ENCODE results near the gene CDC7.
"Not testable (repeated sequence)": the region's sequence is repeated elsewhere in the genome, so short reads cannot be mapped to it uniquely, and the experiment has no call there.

CDC7 gene

DNA sequence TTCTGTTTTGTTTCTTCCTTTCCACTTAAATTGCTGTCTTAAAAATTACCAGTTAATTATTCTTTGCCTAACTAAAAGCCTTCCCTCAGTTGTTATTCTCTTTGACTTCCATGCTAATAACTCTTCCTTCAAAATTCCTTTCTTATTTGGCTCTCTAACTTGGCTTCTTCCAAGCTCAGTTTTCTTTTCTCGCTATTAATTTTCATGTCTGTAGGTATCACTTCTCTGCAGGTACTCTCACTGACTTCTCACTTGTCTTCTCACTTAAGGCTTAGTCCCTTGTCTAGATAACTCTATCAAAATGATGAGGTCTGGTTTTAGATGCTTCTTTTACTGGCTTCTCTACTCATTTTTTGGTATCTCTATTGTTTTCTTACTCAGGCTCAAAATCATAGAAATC is 10.1 kb downstream of the CDC7 start:
- DNase-seq (ENCODE audit: low read depth in 2 of 2), result no peak

DNA sequence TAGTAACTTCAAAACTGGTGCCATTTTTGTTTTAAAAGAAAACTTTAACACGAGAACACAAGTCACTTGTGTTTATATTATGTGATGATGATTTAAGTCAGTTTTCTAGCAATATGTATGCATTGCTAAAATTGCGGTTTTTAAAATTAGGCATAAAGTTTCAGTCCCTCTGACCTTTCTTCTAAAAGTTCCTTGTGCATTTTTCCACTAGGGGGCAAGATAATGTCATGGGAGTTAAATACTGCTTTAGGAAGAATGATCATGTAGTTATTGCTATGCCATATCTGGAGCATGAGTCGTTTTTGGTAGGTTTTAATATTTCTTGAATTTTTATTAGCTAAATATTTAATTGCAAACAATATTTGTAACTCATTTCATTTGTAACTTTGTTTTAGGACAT is 10.7 kb downstream of the CDC7 start:
- no peak for DNase-seq (ENCODE audit: low read depth in 2 of 2)

DNA sequence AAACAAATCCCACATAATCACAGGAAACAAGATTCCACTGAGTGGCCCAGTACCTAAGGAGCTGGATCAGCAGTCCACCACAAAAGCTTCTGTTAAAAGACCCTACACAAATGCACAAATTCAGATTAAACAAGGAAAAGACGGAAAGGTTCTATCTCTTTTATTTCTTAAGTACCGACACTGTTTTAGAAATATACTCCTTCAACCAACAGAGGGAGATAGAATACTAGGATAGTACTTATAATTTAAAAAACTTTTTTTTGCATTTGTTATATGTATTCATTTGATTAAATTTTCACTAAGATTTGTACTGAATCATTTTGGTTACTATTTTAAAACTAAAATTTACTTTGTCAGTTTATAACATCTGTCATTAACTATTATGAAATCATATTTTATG is 12.5 kb downstream of the CDC7 start:
- DNase-seq (ENCODE audit: low read depth in 2 of 2), result no peak

DNA sequence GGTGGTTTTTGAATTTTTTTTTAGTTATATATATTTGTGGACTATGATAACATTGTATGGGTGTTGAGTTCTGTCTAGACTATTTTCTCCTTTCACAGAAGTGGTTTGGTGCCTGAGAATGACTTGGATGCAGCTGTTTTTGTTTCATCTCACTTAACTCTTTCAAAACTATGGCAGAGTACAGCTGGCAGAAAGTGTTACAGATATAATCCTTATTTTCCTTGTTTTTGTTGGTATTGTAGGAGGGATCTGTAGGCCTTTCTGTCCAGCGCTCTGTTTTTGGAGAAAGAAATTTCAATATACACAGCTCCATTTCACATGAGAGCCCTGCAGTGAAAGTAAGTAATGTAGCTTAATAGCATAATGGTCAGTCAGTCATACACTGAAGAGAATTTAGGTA is 13.1 kb downstream of the CDC7 start:
- no peak for DNase-seq (ENCODE audit: low read depth in 2 of 2)

DNA sequence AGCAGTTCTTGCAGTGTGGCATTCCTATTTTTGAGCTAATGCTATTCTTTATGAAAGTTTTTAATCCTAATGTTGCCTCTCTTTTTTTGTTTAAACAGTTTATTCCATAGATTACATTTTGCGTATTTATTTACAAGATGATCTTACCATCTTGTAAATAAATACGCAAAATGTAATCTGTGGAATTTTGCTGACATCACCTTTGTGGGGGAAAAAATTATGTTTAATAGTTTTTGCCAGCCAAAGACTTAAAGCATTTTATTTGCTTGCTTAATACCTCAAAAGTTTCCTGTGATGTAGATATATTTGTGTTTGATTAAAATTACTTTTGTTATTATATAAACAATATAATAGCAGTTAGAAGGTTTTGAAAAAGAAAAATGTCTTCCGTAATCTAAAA is 15.3 kb downstream of the CDC7 start:
- no peak for DNase-seq (ENCODE audit: low read depth in 2 of 2)

DNA sequence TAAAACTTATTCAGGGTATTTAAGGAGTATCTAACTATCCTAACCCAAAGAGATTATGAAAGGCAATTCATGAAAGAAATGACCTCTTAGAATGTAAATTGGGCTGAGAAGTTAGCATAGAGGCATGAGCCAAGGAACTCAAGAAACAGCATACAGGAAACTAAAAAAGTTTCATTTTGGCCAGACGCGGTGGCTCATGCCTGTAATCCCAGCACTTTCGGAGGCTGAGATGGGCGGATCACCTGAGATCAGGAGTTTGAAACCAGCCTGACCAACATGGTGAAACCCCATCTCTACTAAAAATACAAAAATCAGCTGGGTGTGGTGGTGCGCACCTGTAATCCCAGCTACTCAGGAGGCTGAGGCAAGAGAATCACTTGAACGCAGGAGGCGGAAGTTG is 16.0 kb downstream of the CDC7 start:
- DNase-seq (ENCODE audit: low read depth in 2 of 2), result not testable (repeated sequence)

DNA sequence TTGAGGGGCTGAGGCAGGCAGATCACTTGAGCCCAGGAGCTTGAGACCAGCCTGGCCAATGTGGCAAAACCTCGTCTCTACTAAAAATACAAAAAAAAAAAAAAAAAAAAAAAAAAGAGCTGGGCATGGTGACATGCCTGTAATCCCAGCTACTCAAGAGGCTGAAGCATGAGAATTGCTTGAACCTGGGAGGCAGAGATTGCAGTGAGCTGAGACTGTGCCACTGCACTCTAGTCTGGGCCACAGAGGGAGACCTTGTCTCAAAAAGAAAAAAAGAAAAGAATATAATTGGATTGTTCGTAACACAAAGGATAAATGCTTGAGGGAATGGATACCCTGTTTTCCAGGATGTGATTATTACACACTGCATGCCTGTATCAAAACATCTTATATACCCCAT is 18.5 kb downstream of the CDC7 start:
- DNase-seq (ENCODE audit: low read depth in 2 of 2), result not testable (repeated sequence)

DNA sequence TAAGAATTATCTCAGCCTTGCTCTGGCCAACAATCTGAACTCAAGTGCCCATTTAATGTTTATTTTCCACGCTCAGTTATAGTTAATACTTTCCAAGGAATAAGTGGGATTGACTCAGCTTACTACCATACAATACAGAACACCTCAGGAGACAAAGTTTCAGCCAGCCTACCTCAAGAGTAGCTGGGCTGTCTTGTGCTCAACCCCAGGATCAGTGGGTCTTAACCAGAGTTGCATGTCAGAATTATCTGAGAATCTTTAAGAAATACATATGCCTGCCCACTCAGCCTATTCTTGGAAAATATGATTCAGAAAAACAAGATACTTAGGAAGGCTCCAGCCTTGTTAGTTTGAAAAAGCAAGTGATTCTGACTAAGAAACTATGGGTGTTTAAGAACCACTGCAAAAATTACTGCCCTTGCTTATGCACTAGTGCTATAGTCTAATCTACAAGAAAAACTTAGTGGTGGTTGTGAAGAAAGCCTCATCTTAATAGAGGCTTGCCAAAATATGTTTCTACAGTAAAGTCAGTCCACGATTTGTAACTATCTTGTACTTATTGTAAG is 20.4 kb downstream of the CDC7 start:
- DNase-seq (ENCODE audit: low read depth in 2 of 2), result no peak

DNA sequence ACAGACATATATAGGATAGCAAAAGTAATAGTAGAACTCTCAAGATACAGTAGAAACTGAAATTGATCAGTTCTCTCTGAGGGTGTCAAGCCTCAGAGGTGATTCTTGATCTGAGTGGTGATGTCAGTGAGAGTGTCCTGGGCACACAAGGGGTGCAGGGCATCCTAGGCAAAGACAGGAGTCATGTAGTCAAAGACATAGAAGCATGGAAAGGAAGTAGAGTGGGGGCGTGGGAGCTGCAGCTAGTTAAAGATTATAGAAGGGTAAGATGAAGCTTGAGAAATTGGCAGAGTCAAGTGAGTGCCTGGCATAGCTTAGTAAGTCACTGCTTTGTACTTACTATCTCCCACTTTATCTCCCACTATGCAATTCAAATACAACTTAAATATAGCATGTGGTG is 22.8 kb downstream of the CDC7 start:
- DNase-seq (ENCODE audit: low read depth in 2 of 2), result peak in 1 of 2 donors; percentile 14

DNA sequence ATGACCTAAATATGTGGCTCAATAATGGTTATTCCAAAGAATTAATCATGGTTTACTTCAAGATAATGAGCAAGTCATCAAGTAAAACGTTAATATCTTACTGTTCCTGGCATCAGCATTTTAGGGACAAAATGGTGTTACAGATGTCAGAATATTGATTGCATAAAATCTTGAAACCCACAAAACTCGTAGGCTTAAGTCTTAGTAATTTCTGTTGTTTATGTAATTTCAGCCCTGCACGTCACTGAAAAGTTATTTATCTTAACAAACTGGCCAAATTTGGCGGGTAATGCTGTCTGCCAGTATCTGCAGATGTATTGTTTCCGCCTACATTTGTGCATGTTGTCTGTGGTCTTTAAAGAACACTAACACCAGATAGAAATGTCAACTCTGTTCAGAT is 25.8 kb downstream of the CDC7 start:
- no peak for DNase-seq (ENCODE audit: low read depth in 2 of 2)

DNA sequence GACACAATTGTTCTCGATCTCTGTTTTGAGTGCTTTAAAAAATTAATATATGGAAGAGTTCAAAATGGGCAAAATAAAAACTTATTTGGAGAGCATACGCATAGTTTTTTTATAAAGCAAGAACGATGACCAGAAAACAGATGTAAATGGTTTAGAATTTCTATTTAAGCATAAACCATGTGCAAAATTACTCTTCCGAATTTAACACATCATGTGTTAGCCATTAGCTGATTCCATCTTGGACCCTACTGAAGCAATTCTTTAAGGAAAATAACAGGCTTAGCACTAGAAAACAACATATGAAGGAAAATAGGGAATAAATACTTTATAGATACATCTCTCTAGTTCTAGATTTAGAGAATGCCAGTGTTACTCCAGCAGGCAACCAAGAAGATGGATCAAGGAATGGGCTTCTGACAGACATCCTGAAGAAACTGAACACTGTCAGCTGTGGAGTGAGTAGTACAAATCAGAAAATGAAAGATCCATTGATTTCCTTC is 26.7 kb downstream of the CDC7 start:
- DNase-seq (ENCODE audit: low read depth in 2 of 2), result no peak

DNA sequence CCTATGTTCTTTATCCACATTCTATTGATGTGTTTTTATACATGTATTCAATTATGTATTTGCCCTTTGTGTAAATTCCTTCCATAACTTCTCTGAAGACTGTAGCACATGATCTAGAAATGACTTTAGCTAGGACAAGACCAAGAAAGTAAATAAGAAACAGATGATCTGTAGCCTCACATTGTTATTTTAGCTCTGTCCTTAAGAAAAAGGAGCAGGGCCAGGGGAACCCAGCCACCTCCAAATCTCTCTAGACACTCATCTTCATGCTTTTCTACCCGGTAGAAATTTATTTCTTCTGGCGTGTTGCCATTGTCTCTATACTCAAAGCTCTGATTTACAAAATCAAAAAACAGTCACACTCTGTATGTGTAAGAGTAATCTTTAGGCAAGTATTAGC is 27.1 kb downstream of the CDC7 start:
- no peak for DNase-seq (ENCODE audit: low read depth in 2 of 2)

DNA sequence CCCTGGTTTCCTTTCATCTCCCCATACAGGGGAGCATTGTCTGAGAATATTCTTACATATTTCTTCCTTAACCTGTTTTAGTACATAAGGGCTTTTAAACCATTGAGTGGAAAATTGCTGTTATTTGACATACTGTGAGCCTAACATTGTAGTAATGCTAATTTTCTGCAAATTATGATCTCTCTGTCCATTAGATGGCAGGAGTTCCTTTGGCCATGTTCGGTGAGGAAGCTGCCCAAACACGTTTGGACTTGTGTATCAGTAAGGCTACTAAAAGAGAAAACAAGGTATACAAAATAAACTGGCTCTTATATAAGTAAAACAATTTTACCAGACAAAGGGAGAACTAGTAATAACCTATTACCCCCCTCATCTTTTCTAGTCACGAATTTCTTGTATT is 29.2 kb downstream of the CDC7 start:
- no peak for DNase-seq (ENCODE audit: low read depth in 2 of 2)

DNA sequence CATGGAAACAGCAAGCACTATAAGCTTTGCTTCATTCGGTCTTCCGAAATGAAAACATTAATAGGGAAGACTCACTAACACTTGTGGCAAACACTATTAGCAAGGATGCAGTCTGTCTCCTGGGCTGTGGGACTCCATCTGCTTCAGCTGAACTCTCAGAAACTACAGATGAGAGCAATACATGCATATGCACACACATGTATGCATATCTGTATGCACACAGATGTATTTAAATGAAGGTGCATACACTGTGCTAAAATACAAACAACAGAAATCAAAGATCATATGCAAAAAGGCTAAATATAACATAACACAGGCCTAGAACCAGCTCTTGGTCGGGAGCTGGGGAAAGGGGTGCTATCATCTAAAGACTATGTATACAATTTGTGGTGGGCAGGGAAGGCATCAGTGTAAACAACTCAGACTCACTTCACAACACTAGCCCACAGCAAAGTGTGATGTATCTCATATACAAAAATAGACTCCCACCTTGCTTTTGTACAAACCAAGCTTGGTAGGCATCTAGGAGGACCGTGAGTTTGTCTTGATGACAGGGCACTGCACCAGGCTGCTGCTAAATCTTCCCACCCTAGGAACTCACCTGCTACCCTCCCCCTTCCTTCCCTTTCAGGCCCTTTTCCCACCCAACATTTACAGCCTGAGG is 32.8 kb downstream of the CDC7 start:
- no peak for DNase-seq (ENCODE audit: low read depth in 2 of 2)

DNA sequence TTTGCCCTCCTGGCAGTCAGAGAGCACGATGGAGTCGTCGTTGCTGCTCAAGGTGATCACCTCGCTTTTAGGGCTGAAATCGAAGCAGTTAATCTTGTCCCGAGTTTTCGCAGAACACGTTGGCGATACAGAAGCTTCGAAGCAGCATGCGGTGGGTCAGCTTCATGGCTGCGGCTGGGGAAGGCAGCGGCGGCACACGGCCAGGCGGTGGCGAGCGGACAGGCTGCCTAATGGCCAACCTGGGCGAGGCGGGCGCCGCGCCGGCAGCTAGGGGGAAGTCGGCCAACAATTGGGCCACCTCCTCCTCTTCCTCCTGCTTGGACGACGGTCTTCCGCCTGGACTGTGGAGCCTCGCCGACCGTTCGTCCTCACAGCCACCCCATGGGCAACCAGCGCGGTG is 34.8 kb downstream of the CDC7 start:
- no peak for DNase-seq (ENCODE audit: low read depth in 2 of 2)

DNA sequence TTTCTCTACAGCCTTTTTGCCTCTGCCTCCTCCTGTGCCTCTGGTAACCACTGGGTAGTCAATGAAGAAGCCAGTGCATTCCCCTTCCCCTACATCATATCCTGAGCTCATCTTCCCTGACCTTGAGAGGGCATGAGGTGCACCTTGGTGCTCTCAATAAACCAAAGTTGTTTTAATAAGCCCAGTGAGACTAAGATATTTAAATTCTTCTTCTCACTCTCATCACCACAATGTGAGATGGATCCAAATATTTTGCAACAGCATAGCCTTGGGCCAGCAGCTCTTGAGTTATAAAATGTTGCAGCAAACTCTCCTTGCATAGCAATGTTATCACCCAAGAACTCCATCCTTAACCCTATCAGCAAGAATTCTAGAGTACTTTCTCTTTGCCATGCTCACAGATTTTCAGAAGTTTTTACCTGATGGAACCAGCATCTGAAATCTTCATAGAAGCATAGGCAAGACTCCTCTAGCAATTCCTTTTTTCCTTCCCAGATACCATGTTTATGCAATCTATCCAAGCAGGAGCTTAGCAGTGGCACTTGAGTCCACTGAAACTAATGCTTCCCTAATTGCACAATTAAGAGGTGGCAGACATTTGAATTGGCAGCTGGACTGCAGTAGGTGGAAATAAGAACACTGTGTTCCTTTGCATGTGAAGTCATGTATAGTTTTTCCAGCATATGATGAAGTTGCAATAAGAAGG is 36.8 kb downstream of the CDC7 start:
- DNase-seq (ENCODE audit: low read depth in 2 of 2), result no peak

DNA sequence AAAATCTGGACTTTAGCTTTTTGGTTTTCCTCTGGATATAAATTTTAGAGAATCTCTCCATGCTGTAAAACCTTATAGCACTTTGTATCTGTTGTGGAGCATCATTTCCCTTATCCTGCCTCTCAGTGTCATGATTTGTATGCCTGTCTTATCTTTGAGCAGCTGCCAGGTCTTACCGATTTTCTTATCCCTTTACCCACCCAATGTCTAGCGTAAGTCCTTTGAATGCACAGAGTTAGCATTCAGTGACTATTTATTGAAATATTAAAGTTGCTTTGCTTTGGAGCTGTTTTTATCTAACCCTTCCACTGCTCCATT is 37.3 kb downstream of the CDC7 start:
- DNase-seq (ENCODE audit: low read depth in 2 of 2), result no peak

DNA sequence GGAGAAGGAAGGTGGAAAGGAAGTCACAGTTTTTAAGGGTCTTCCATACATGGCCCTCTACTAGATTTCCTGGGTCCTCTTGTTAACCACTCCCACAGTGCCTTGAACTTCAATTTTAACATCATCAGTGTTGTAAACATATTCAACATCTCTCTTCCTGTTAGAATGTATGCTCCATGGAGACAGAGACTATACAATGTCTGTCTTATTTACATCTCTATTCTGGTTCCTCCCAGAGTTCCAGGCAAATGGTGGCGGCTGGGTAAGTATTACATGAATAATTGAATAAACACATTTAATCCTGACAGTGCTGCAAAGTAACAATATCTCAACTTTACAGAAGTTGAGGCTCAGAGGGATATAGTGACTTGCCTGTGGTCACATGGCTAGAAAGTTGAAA is 40.3 kb downstream of the CDC7 start:
- no peak for DNase-seq (ENCODE audit: low read depth in 2 of 2)

DNA sequence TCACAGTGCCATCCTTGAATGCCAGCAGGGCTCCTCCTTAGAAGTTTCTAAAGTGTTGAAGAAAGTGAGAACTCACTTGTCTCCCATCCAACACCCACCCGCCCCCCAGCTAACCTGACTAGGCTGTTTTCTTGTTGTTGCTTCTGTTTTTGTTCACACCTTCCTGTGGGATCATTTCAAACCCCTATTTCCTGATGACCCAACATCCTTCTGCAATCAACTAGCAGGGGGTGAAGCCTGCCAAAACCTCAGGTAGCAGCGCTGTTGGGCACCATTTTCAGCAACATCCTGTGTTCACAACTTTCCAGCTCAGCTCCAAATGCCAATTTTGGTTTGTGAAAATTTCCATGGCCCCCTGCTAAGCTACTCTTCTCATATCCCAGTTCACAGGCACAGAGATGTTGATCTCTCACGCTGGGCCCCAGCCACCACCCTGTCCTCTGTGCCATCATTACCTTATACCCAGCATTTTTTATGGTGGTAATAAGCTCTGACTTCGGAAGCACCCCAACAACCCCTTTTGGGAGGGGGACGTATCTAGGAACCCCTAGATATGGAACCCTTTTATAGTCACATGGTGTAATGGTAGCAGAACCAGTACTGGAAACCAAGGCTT is 41.4 kb downstream of the CDC7 start:
- no peak for DNase-seq (ENCODE audit: low read depth in 2 of 2)

DNA sequence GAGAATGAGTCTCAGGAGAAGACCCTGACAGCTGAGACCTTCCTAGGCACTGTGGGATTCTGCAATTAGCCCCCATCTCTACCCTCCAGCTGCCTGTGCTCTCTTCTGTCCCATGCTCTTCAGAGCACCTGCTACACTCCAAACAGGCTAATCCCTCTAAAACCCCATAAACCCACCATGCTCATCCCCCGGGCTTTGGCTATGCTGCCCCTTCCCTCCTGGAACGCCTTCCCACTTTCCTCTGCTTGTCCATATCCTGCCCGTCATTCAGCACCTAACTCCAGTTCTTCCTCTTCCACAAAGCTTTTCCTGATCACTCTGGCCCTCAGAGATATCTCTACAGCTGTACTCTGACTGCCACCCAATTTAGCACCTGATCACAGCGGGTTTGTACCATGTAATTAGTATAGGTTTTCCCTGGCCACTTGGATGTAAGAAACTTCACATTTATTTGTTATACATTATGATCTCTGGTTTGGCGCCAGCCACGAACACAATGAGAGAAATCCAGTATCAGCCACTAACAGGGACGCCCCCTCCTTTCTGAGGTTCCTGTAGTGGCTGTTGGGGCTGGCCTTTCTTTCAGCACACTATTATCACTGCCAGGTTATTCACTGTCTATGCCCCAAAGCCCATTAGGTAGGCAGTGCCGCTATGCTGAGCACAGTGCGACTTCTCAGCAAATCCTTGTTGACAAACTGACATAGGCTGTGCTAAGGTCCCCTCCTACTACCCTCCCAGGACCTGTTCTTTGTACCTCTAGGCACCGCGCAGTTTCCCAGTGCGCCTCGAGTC is 45.1 kb downstream of the CDC7 start:
- no peak for DNase-seq (ENCODE audit: low read depth in 2 of 2)

DNA sequence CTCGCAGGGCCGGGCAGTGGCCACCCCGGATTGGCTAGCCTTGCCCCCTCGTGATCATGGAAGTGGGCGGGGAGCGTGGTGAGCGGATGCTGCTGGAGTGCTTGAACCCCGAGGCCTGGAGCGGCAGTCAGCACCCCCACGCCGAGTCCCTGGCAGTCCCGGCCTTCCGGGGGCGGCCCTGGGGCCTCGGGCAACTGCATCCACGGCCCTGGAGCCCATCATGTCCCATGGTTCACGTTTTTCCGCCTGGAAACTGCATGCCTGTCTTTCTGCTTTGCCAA is 45.6 kb downstream of the CDC7 start:
- no peak for DNase-seq (ENCODE audit: low read depth in 2 of 2)

DNA sequence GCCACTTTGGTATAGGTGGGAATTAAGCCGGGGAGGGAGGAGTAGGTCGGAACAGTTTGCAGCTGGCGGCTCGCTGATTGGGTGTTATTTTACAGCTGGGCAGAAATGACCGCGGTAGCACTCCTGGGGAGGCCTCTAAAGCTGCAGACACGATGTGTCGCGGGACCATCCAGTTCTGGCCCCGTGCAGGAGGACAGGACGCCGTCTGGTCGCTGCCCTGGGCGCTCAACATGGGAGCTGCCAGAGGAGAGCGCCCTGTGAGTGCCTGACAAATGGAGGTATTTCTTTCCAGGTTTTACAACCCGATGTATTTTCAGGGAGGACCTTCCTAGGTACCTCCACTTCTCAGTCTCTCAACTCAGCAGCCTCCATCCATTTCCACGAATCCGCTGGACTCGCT is 46.2 kb downstream of the CDC7 start:
- DNase-seq (ENCODE audit: low read depth in 2 of 2), result no peak
